HepG2 (cell line): ENCODE results near the gene C2orf49.

Experiments
- ATF1 ChIP-seq: IDR thresholded peaks from 2 replicates; pipeline ENCODE4 v1.6.1; 2016; ENCODE audit warnings: mild to moderate bottlenecking, control low read depth
- ETV6 ChIP-seq: sonication (generic); formaldehyde crosslinking; conservative IDR thresholded peaks from 2 replicates; pipeline ENCODE4 v1.4.0; 2020; ENCODE audit warnings: missing genetic modification reagents
- IKZF1 ChIP-seq: fragments of 450-650 bp; IDR thresholded peaks from 2 replicates; pipeline ENCODE4 v1.7.1; 2016
- POLR2A ChIP-seq, 2 experiments: IDR thresholded peaks; 2 replicates each; pipeline ENCODE4 v1.6.1; 2011; ENCODE audit warnings: low read depth in 2 of 2, low read length in 2 of 2, mild to moderate bottlenecking in 1 of 2, moderate library complexity in 1 of 2; ENCODE audit not compliant: insufficient read depth in 1 of 2
- TAF1 ChIP-seq: sonication (generic); formaldehyde crosslinking; IDR thresholded peaks from 2 replicates; pipeline ENCODE4 v1.4.0; 2020; ENCODE audit warnings: missing genetic modification reagents
- TAF15 ChIP-seq: fragments of 200-400 bp; formaldehyde crosslinking; IDR thresholded peaks from one replicate; pipeline ENCODE4 v1.6.1; 2018; ENCODE audit warnings: mild to moderate bottlenecking, low read depth, low read length; ENCODE audit not compliant: poor library complexity, severe bottlenecking
- ZNF317 ChIP-seq: sonication (generic); formaldehyde crosslinking; IDR thresholded peaks from 2 replicates; pipeline ENCODE4 v1.5.0; 2020; ENCODE audit warnings: mild to moderate bottlenecking, missing genetic modification reagents
- ZSCAN9 ChIP-seq: IDR thresholded peaks from 2 replicates; pipeline ENCODE4 v1.6.1; 2016; ENCODE audit warnings: borderline replicate concordance
- ZUFSP ChIP-seq: sonication (generic); formaldehyde crosslinking; IDR thresholded peaks from 2 replicates; pipeline ENCODE4 v1.9.0; 2021; ENCODE audit warnings: missing genetic modification reagents, mild to moderate bottlenecking, borderline replicate concordance

DNA sequence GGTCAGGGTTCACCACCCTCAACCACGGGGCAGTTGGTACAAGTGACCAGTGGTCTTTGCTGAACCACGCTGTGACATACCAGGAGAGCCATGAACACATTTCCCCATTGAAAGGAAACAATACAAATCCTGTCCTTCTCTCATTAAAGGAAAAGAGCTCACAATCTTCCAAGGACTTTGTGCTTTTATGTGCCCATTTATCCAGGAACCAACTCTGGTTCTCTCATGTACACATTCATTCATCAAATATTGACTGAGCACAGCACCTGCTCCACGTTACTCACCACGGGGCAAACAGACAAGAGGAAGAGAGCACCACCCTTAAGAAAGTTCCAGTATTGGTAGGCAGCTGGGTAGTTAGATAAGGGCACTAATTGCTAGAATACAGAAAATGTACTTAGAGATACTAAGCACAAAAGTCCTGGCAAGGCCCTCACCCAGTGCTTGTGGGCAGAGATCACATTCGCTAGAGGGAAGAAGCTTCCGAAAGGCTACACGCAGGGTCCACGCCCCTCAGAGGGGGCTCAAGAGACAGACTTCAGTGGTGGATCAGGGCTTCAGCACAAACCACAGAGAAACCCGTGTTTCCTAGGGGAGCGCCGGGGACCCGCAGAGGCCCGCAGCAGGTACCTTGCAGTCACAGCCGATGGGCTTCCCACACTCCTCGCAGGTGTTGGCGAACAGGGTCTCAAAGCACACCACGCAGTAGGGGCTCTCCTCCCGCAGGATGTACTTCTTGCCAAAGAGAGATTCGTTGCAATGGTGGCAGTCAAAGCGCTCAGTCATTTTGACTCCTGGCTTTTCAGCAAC, 48.6 kb downstream of the C2orf49 start:
- TF ChIP-seq ETV6 (CRISPR knock-in tag) = no peak
- no peak for TF ChIP-seq ATF1 (CRISPR knock-in tag)
- TF ChIP-seq TAF15 = no peak
- no peak for TF ChIP-seq IKZF1
- no peak for TF ChIP-seq TAF1 (CRISPR knock-in tag)
- no peak for TF ChIP-seq POLR2A (IDR thresholded peaks at IDR 0.05; ENCODE audit: insufficient read depth in 1 of 2, low read depth in 2 of 2, low read length in 2 of 2)
- TF ChIP-seq ZNF317 (CRISPR knock-in tag) = no peak
- TF ChIP-seq ZSCAN9 (CRISPR knock-in tag) = peak; percentile 79; the same call in 1 of the 2 replicates
- TF ChIP-seq ZUFSP (CRISPR knock-in tag) = no peak
